PC-9 (cell line): ENCODE data around the gene IFITM5. TPM values are rescaled to one million over a fixed set of nuclear protein-coding genes. Genes with fewer than 3 reads are reported as not detected.

Experiments used
- Bru-seq: library from RNA; stranded (reverse); fragments of 400-500 nt; gene quantifications from one replicate; lab custom pipeline; 2021; lab: Mats Ljungman, UMichigan
- BruChase-seq, 2 experiments: library from RNA; stranded (reverse); fragments of 400-500 nt; gene quantifications; one replicate each; lab custom pipeline; 2021; lab: Mats Ljungman, UMichigan
- BruUV-seq: library from RNA; stranded (reverse); fragments of 400-500 nt; replicated peaks from 2 replicates; lab custom pipeline; 2021; lab: Mats Ljungman, UMichigan
- CTCF ChIA-PET: fragments of 300-600 bp; sonication (Branson Sonifier 250); formaldehyde crosslinking; loops from one replicate; lab custom pipeline; 2022; ENCODE audit warnings: antibody characterized with exemption; lab: Charles Lee
- POLR2A ChIA-PET: fragments of 300-600 bp; sonication (Branson Sonifier 250); formaldehyde crosslinking; loops from one replicate; lab custom pipeline; 2022; ENCODE audit warnings: antibody characterized with exemption; ENCODE audit not compliant: unreplicated experiment; lab: Charles Lee
- DNase-seq, 2 experiments: peaks; one replicate each; pipeline versions ENCODE4 v3.0.0 to v3.0.0-alpha.2; 2015 to 2022; ENCODE audit warnings: mixed read lengths in 1 of 2
- H2AFZ ChIP-seq: fragments of 200-600 bp; sonication (generic); 2 replicates; pipeline ENCODE4 v1.8.1; 2017; ENCODE audit warnings: antibody characterized with exemption
- H3F3A ChIP-seq: fragments of 200-600 bp; sonication (generic); 2 replicates; pipeline ENCODE4 v1.8.1; 2017; ENCODE audit warnings: antibody characterized with exemption, mild to moderate bottlenecking, low read depth; ENCODE audit not compliant: insufficient read depth
- H3K27ac ChIP-seq: fragments of 200-600 bp; sonication (generic); 2 replicates; pipeline ENCODE4 v1.6.1; 2016; ENCODE audit warnings: mixed run types
- H3K27me3 ChIP-seq: fragments of 200-600 bp; sonication (generic); 2 replicates; pipeline ENCODE4 v1.6.1; 2016; ENCODE audit warnings: low read depth, mixed run types; ENCODE audit not compliant: insufficient read depth
- H3K36me3 ChIP-seq: fragments of 200-600 bp; sonication (generic); 2 replicates; pipeline ENCODE4 v1.6.1; 2016; ENCODE audit warnings: low read depth, mixed run types
- H3K4me1 ChIP-seq: fragments of 200-600 bp; sonication (generic); replicated peaks from 2 replicates; pipeline ENCODE4 v1.6.1; 2016; ENCODE audit warnings: mixed run types; ENCODE audit not compliant: insufficient read depth
- H3K4me2 ChIP-seq: fragments of 200-600 bp; sonication (generic); 2 replicates; pipeline ENCODE4 v1.6.1; 2017; ENCODE audit warnings: mixed run types
- H3K4me3 ChIP-seq: fragments of 200-600 bp; sonication (generic); 2 replicates; pipeline ENCODE4 v1.6.1; 2016; ENCODE audit warnings: mixed run types
- H3K79me2 ChIP-seq: fragments of 200-600 bp; sonication (generic); 2 replicates; pipeline ENCODE4 v1.6.1; 2017; ENCODE audit warnings: low read depth, mixed run types
- H3K9me2 ChIP-seq: fragments of 200-600 bp; sonication (generic); 2 replicates; pipeline ENCODE4 v1.8.1; 2017; ENCODE audit warnings: mild to moderate bottlenecking; ENCODE audit not compliant: insufficient read depth
- H3K9me3 ChIP-seq: fragments of 200-600 bp; sonication (generic); 2 replicates; pipeline ENCODE4 v1.8.1; 2016; ENCODE audit warnings: low read depth; ENCODE audit not compliant: insufficient read depth
- H4K20me1 ChIP-seq: fragments of 200-600 bp; sonication (generic); 2 replicates; pipeline ENCODE4 v1.8.1; 2017; ENCODE audit not compliant: insufficient read depth
- EZH2 ChIP-seq: fragments of 200-600 bp; sonication (generic); IDR thresholded peaks from 2 replicates; pipeline ENCODE4 v1.8.0; 2017; ENCODE audit warnings: antibody characterized with exemption, low read depth
- intact Hi-C: fragments of 100-400 bp; cut with micrococcal nuclease; formaldehyde crosslinking; loops from one replicate; pipeline ENCODE4 v1.10.0; 2022; ENCODE audit not compliant: unreplicated experiment
- long read RNA-seq: library from polyadenylated mRNA; stranded (forward); transcript quantifications from one replicate; pipeline ENCODE4 v2.0.0, GENCODE V29; 2022
- total RNA-seq: library from RNA; stranded (reverse); gene quantifications from 2 replicates; pipeline ENCODE4 v1.2.3, GENCODE V29; 2021
- TF ChIP-seq, protein P1 (sequence below): fragments of 200-600 bp; sonication (generic); conservative IDR thresholded peaks from 2 replicates; pipeline ENCODE4 v1.6.1; 2017; ENCODE audit warnings: mixed run types, antibody characterized with exemption, mild to moderate bottlenecking, moderate library complexity

The IFITM5 gene
- total RNA-seq (not detected in 2 replicates), Bru-seq, nascent RNA (not detected), BruChase-seq, experiment 1, labeled RNA remaining after a 2-hour chase (not detected), BruChase-seq, experiment 2, labeled RNA remaining after a 6-hour chase (not detected)
- long read RNA-seq = 0 reads

GRCh38 chr11:299081-299891 lies at the start of gene IFITM5:
Gene IFITM5, minus strand, starts transcription at chr11:299526. Its CDS starts 36 bp downstream, at chr11:299490.
- Histone ChIP-seq H3K79me2 (no peaks in the 10 kb centered on the region), H3K27ac (no peak within 1 kb of the TSS), H3K4me1 (no peaks in the 10 kb centered on the region), H3K36me3 (no peaks in the 10 kb centered on the region), H3F3A (no peaks in the 10 kb centered on the region), H3K4me3 (no peak within 1 kb of the TSS), H4K20me1 (no peaks in the 10 kb centered on the region), H3K9me3 (no peaks in the 10 kb centered on the region), H3K27me3 (no peaks in the 10 kb centered on the region), H3K9me2 (no peaks in the 10 kb centered on the region), H3K4me2 (no peak within 1 kb of the TSS), H2AFZ (no peak within 1 kb of the TSS)
- intact Hi-C loops = no loop called here
- ChIA-PET POLR2A (no interaction called here), CTCF (no interaction called here)
- BruUV-seq = no TSS peak
- no peak for DNase-seq
- no peak for TF ChIP-seq EZH2
- TF ChIP-seq, protein P1, sequence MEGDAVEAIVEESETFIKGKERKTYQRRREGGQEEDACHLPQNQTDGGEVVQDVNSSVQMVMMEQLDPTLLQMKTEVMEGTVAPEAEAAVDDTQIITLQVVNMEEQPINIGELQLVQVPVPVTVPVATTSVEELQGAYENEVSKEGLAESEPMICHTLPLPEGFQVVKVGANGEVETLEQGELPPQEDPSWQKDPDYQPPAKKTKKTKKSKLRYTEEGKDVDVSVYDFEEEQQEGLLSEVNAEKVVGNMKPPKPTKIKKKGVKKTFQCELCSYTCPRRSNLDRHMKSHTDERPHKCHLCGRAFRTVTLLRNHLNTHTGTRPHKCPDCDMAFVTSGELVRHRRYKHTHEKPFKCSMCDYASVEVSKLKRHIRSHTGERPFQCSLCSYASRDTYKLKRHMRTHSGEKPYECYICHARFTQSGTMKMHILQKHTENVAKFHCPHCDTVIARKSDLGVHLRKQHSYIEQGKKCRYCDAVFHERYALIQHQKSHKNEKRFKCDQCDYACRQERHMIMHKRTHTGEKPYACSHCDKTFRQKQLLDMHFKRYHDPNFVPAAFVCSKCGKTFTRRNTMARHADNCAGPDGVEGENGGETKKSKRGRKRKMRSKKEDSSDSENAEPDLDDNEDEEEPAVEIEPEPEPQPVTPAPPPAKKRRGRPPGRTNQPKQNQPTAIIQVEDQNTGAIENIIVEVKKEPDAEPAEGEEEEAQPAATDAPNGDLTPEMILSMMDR = no peak

GRCh38 chr11:346529-346928 lies 47.2 kb upstream of the IFITM5 start:
- no peaks in the 10 kb centered on the region; the same call in 1 of the 2 replicates for H3K27me3 ChIP-seq
- ChIA-PET POLR2A (no interaction called here), CTCF (no interaction called here)
- H3K4me1 ChIP-seq = no peaks in the 10 kb centered on the region
- no peak overlapping the region for H2AFZ ChIP-seq
- no peaks in the 10 kb centered on the region for H4K20me1 ChIP-seq
- no peak for TF ChIP-seq EZH2
- TF ChIP-seq, protein P1 = no peak
- H3K27ac ChIP-seq = no peak overlapping the region
- H3K4me2 ChIP-seq = no peak overlapping the region
- intact Hi-C loops = no loop called here
- H3K9me2 ChIP-seq = no peaks in the 10 kb centered on the region
- BruUV-seq = no TSS peak
- H3F3A ChIP-seq = no peaks in the 10 kb centered on the region
- no peaks in the 10 kb centered on the region for H3K79me2 ChIP-seq
- H3K9me3 ChIP-seq = no peaks in the 10 kb centered on the region
- H3K4me3 ChIP-seq = no peak overlapping the region
- H3K36me3 ChIP-seq = no peaks in the 10 kb centered on the region
- no peak for DNase-seq

- POLR2A ChIA-PET = no interaction called here
- H3F3A ChIP-seq = no peaks in the 10 kb centered on the region
- H3K9me3 ChIP-seq = no peaks in the 10 kb centered on the region
- no peak overlapping the region for H3K27ac ChIP-seq
- intact Hi-C loops = no loop called here
- no peaks in the 10 kb centered on the region for H4K20me1 ChIP-seq
- no peak for DNase-seq
- no TSS peak for BruUV-seq
- H3K9me2 ChIP-seq = no peaks in the 10 kb centered on the region
- H3K4me3 ChIP-seq = no peak overlapping the region
- H3K4me2 ChIP-seq = no peak overlapping the region
- H3K36me3 ChIP-seq = no peaks in the 10 kb centered on the region
- CTCF ChIA-PET = interaction anchor here (0.6 to 0.7 kb wide), 2 partner anchors 10 to 11 kb away, joined by 3 read pairs; no protein-coding TSS in a partner anchor
- H2AFZ ChIP-seq = no peak overlapping the region
- no peaks in the 10 kb centered on the region for H3K4me1 ChIP-seq
- TF ChIP-seq, protein P1 = no peak
- no peak for TF ChIP-seq EZH2
- H3K79me2 ChIP-seq = no peaks in the 10 kb centered on the region
- H3K27me3 ChIP-seq = no peaks in the 10 kb centered on the region; the same call in 1 of the 2 replicates
Measured at GRCh38 chr11:344836-345578, 45.7 kb upstream of the IFITM5 start.
